H9 (cell line): ENCODE results near the gene POLL. TPM values are rescaled to one million over a fixed set of nuclear protein-coding genes. Genes with fewer than 3 reads are reported as not detected.

Experiments
- DNase-seq: peaks from one replicate; pipeline ENCODE4 v3.0.0-alpha.2; 2017
- H2AFZ ChIP-seq: one replicate; pipeline ENCODE4 v1.6.1; 2013; ENCODE audit warnings: mild to moderate bottlenecking, low read length, control low read depth, moderate library complexity
- H2AK5ac ChIP-seq: 2 replicates; pipeline ENCODE4 v1.6.1; 2013; ENCODE audit warnings: low read length, control low read depth, mixed read lengths; ENCODE audit not compliant: insufficient read length
- H2BK120ac ChIP-seq: one replicate; pipeline ENCODE4 v1.6.1; 2013; ENCODE audit warnings: low read depth, mild to moderate bottlenecking, low read length, control low read depth, inconsistent platforms; ENCODE audit not compliant: poor library complexity, severe bottlenecking
- H2BK12ac ChIP-seq: 2 replicates; pipeline ENCODE4 v1.6.1; 2013; ENCODE audit warnings: low read length, control low read depth, mixed read lengths, low read depth; ENCODE audit not compliant: insufficient read length
- H2BK15ac ChIP-seq: 2 replicates; pipeline ENCODE4 v1.6.1; 2013; ENCODE audit warnings: low read depth, low read length, control low read depth
- H2BK20ac ChIP-seq: one replicate; pipeline ENCODE4 v1.6.1; 2013; ENCODE audit warnings: low read depth, mild to moderate bottlenecking, low read length, control low read depth, inconsistent platforms; ENCODE audit not compliant: poor library complexity, severe bottlenecking
- H2BK5ac ChIP-seq: 2 replicates; pipeline ENCODE4 v1.6.1; 2013; ENCODE audit warnings: low read length, control low read depth, mixed read lengths; ENCODE audit not compliant: insufficient read length
- H3K14ac ChIP-seq: 2 replicates; pipeline ENCODE4 v1.6.1; 2013; ENCODE audit warnings: low read length, control low read depth; ENCODE audit not compliant: insufficient read depth
- H3K18ac ChIP-seq: 2 replicates; pipeline ENCODE4 v1.6.1; 2013; ENCODE audit warnings: low read depth, mild to moderate bottlenecking, mixed read lengths, low read length, control low read depth; ENCODE audit not compliant: insufficient read length
- H3K23ac ChIP-seq: 2 replicates; pipeline ENCODE4 v1.6.1; 2013; ENCODE audit warnings: low read length, control low read depth, mixed read lengths, low read depth; ENCODE audit not compliant: insufficient read length
- H3K23me2 ChIP-seq: 2 replicates; pipeline ENCODE4 v1.6.1; 2013; ENCODE audit warnings: low read depth, mild to moderate bottlenecking, mixed read lengths, low read length, control low read depth; ENCODE audit not compliant: insufficient read length, poor library complexity, severe bottlenecking
- H3K27ac ChIP-seq: 2 replicates; pipeline ENCODE4 v1.5.1; 2013; ENCODE audit warnings: low read length, control low read depth, mixed read lengths, low read depth; ENCODE audit not compliant: insufficient read length
- H3K27me3 ChIP-seq: 2 replicates; pipeline ENCODE4 v1.6.1; 2013; ENCODE audit warnings: low read length, control low read depth, inconsistent platforms; ENCODE audit not compliant: insufficient read depth
- H3K4ac ChIP-seq: 2 replicates; pipeline ENCODE4 v1.6.1; 2013; ENCODE audit warnings: low read depth, mild to moderate bottlenecking, control low read depth, inconsistent platforms, low read length, moderate library complexity
- H3K4me1 ChIP-seq: 2 replicates; pipeline ENCODE4 v1.6.1; 2013; ENCODE audit warnings: low read length, control low read depth, inconsistent platforms; ENCODE audit not compliant: insufficient read depth
- H3K4me2 ChIP-seq: 2 replicates; pipeline ENCODE4 v1.6.1; 2013; ENCODE audit warnings: low read length, control low read depth, mixed read lengths; ENCODE audit not compliant: insufficient read length, insufficient read depth
- H3K56ac ChIP-seq: 2 replicates; pipeline ENCODE4 v1.6.1; 2013; ENCODE audit warnings: low read depth, mild to moderate bottlenecking, mixed read lengths, low read length, control low read depth; ENCODE audit not compliant: insufficient read length
- H3K79me1 ChIP-seq: 2 replicates; pipeline ENCODE4 v1.6.1; 2013; ENCODE audit warnings: low read depth, mild to moderate bottlenecking, moderate library complexity, low read length, control low read depth, inconsistent platforms; ENCODE audit not compliant: insufficient read depth, poor library complexity, severe bottlenecking
- H3K79me2 ChIP-seq: 2 replicates; pipeline ENCODE4 v1.6.1; 2013; ENCODE audit warnings: low read length, control low read depth, inconsistent platforms; ENCODE audit not compliant: insufficient read depth
- H3K9ac ChIP-seq: 2 replicates; pipeline ENCODE4 v1.6.1; 2013; ENCODE audit warnings: low read length, control low read depth, mixed read lengths; ENCODE audit not compliant: insufficient read length; ENCODE audit errors: extremely low read depth
- H3K9me3 ChIP-seq: one replicate; pipeline ENCODE4 v1.6.1; 2013; ENCODE audit warnings: low read depth, low read length, inconsistent platforms; ENCODE audit not compliant: control insufficient read depth
- H3T11ph ChIP-seq: one replicate; pipeline ENCODE4 v1.6.1; 2013; ENCODE audit warnings: mild to moderate bottlenecking, low read length, control low read depth, inconsistent platforms
- H4K20me1 ChIP-seq: one replicate; pipeline ENCODE4 v1.6.1; 2013; ENCODE audit not compliant: control insufficient read depth, insufficient read length, insufficient read depth
- H4K5ac ChIP-seq: 2 replicates; pipeline ENCODE4 v1.6.1; 2013; ENCODE audit warnings: low read depth, mild to moderate bottlenecking, mixed read lengths, low read length, control low read depth; ENCODE audit not compliant: insufficient read length
- H4K8ac ChIP-seq: replicated peaks from 2 replicates; pipeline ENCODE4 v1.6.1; 2013; ENCODE audit warnings: low read length, control low read depth, mixed read lengths, low read depth; ENCODE audit not compliant: insufficient read length
- H4K91ac ChIP-seq: 2 replicates; pipeline ENCODE4 v1.6.1; 2013; ENCODE audit warnings: low read depth, mild to moderate bottlenecking, moderate library complexity, mixed read lengths, low read length, control low read depth; ENCODE audit not compliant: insufficient read length
- H3K27ac Mint-ChIP-seq, 3 experiments: 2 replicates in 2 of 3; 3 replicates in 1 of 3; pipeline ENCODE4 v1.8.0; 2020 to 2021; ENCODE audit warnings: mixed read lengths in 3 of 3, mild to moderate bottlenecking in 1 of 3, moderate library complexity in 1 of 3
- H3K27me3 Mint-ChIP-seq: 2 replicates; pipeline ENCODE4 v1.8.0; 2021; ENCODE audit warnings: low read depth, mild to moderate bottlenecking, moderate library complexity, mixed read lengths
- H3K36me3 Mint-ChIP-seq, 3 experiments: 2 replicates in 2 of 3; 3 replicates in 1 of 3; pipeline ENCODE4 v1.8.0; 2020 to 2021; ENCODE audit warnings: low read depth in 3 of 3, mixed read lengths in 3 of 3; ENCODE audit not compliant: insufficient read depth in 1 of 3
- H3K4me1 Mint-ChIP-seq, 2 experiments: 2 replicates each; pipeline ENCODE4 v1.8.0; 2020; ENCODE audit warnings: mixed read lengths in 2 of 2
- H3K4me3 Mint-ChIP-seq, 2 experiments: 2 replicates in 1 of 2; 3 replicates in 1 of 2; pipeline ENCODE4 v1.8.0; 2020 to 2021; ENCODE audit warnings: mild to moderate bottlenecking in 2 of 2, mixed read lengths in 2 of 2, moderate library complexity in 1 of 2
- H3K9me3 Mint-ChIP-seq, 2 experiments: 2 replicates in 1 of 2; 3 replicates in 1 of 2; pipeline ENCODE4 v1.8.0; 2020; ENCODE audit warnings: mild to moderate bottlenecking in 2 of 2, mixed read lengths in 2 of 2, moderate library complexity in 1 of 2
- CTCF ChIP-seq: fragments of 200-600 bp; sonication (generic); conservative IDR thresholded peaks from 3 replicates; pipeline ENCODE4 v1.8.0; 2021; ENCODE audit warnings: antibody characterized with exemption, mild to moderate bottlenecking
- WGBS: extraction: QIAGEN DNeasy Blood & Tissue Kit; methylation state at CpG from one replicate; pipeline ENCODE4 v1.1.7; 2013; ENCODE audit warnings: missing lambda C conversion rate, low lambda C conversion rate, mixed read lengths; ENCODE audit not compliant: insufficient read length; ENCODE audit errors: extremely low coverage; 5-methylcytosine and 5-hydroxymethylcytosine counted together
- total RNA-seq: library from RNA; stranded (reverse); gene quantifications from 2 replicates; pipeline ENCODE4 v1.2.1, GENCODE V29; 2021

The POLL gene
- total RNA-seq, 1 experiment from 2014 or later: 30.8 TPM

GRCh38 chr10:101563497-101564040 is 24.5 kb downstream of the POLL start:
- H2AFZ ChIP-seq: no peak overlapping the region
- H3K9me3 ChIP-seq: no peaks in the 10 kb centered on the region
- no peak overlapping the region for H2BK120ac ChIP-seq
- H4K8ac ChIP-seq: no peak overlapping the region
- no peaks in the 10 kb centered on the region for H4K20me1 ChIP-seq
- H2AK5ac ChIP-seq: no peak overlapping the region
- no peak overlapping the region for H3K27ac ChIP-seq
- H3T11ph ChIP-seq: no peak overlapping the region
- H3K79me2 ChIP-seq: no peaks in the 10 kb centered on the region
- no peak overlapping the region for H3K4me2 ChIP-seq
- no peak overlapping the region; the same call in 1 of the 2 replicates for H3K14ac ChIP-seq
- no peak overlapping the region for H2BK15ac ChIP-seq
- H3K79me1 ChIP-seq: no peaks in the 10 kb centered on the region
- H3K9me3 Mint-ChIP-seq: no peaks in the 10 kb centered on the region; a peak in 1 of 5 replicates
- no peak overlapping the region for H3K9ac ChIP-seq
- H3K56ac ChIP-seq: no peak overlapping the region
- DNase-seq: peak; percentile 14
- peaks cover 10 to 13% of the 10 kb centered on the region in 2 experiments for H3K4me1 Mint-ChIP-seq
- WGBS: no CpG with 5 or more reads among the region's 11 CpGs
- H3K4me3 Mint-ChIP-seq: no peak overlapping the region
- no peak overlapping the region for H2BK5ac ChIP-seq
- H2BK12ac ChIP-seq: no peak overlapping the region
- H3K23me2 ChIP-seq: no peaks in the 10 kb centered on the region
- H2BK20ac ChIP-seq: no peak overlapping the region
- H3K4ac ChIP-seq: no peak overlapping the region
- H3K27me3 ChIP-seq: peaks cover 8% of the 10 kb centered on the region; the same call in 1 of the 2 replicates
- no peak overlapping the region for H3K27ac Mint-ChIP-seq
- H4K91ac ChIP-seq: no peak overlapping the region
- H3K23ac ChIP-seq: no peak overlapping the region
- no peak overlapping the region for H4K5ac ChIP-seq
- H3K27me3 Mint-ChIP-seq: peaks cover 57% of the 10 kb centered on the region
- no peaks in the 10 kb centered on the region; a peak in 1 of 7 replicates for H3K36me3 Mint-ChIP-seq
- no peak overlapping the region for H3K18ac ChIP-seq
- no peaks in the 10 kb centered on the region for H3K4me1 ChIP-seq
- no peak for TF ChIP-seq CTCF
